Measurements from ENCODE around the gene NGEF.

NGEF gene

GRCh38 chr2:233036162-233036838 lies 23.2 kb upstream of the NGEF start:
- no peak for TF ChIP-seq CTCF (IDR thresholded peaks at IDR 0.05; ENCODE audit: low read depth, low read length, missing control alignments)
- no peak for DNase-seq (ENCODE audit: extremely low read depth, low read depth)
- no peak overlapping the region for H3K4me3 ChIP-seq (replicated peaks; ENCODE audit: low read depth, low read length)

GRCh38 chr2:233035426-233036161 lies 22.5 kb upstream of the NGEF start:
- DNase-seq (ENCODE audit: extremely low read depth, low read depth): no peak
- no peak overlapping the region for H3K4me3 ChIP-seq (replicated peaks; ENCODE audit: low read depth, low read length)
- no peak for TF ChIP-seq CTCF (IDR thresholded peaks at IDR 0.05; ENCODE audit: low read depth, low read length, missing control alignments)

DNA sequence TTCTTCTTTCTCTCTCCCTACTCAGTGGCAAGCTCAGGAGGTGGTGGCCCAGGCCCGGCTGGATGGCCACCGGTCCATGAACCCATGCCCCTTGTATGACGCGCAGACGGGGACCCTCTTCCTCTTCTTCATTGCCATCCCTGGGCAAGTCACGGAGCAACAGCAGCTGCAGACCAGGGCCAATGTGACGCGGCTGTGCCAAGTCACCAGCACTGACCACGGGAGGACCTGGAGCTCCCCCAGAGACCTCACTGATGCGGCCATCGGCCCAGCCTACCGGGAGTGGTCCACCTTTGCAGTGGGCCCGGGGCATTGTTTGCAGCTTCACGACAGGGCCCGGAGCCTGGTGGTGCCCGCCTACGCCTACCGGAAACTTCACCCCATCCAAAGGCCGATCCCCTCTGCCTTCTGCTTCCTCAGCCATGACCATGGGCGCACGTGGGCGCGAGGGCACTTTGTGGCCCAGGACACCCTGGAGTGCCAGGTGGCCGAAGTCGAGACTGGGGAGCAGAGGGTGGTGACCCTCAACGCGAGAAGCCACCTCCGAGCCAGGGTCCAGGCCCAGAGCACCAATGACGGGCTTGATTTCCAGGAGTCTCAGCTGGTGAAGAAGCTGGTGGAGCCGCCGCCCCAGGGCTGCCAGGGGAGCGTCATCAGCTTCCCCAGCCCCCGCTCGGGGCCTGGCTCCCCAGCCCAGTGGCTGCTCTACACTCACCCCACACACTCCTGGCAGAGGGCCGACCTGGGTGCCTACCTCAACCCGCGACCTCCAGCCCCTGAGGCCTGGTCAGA lies 21.2 kb upstream of the NGEF start:
- DNase-seq (ENCODE audit: extremely low read depth, low read depth): no peak
- TF ChIP-seq CTCF (IDR thresholded peaks at IDR 0.05; ENCODE audit: low read depth, low read length, missing control alignments): no peak
- no peak overlapping the region for H3K4me3 ChIP-seq (replicated peaks; ENCODE audit: low read depth, low read length)

DNA sequence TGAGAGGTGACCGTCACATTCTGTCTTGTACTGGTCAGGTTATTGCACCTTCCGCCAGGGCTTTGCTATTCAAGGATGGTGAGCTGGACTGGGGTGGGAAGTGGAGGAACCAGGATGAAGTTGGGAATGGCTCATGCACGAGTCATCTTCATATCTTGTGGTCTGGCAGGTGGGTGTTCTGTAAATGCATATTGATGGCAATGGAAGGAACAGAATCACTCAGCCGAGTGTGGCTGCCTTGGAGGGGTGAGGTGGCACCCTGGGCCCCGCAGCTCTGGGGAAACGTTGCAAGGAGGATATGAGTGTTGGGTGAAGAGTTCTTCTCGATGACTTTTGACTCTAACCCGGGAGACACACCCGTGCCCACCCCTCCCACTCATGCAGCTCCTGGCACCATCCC lies 20.6 kb upstream of the NGEF start:
- no peak for DNase-seq (ENCODE audit: extremely low read depth, low read depth)
- no peak overlapping the region for H3K4me3 ChIP-seq (replicated peaks; ENCODE audit: low read depth, low read length)
- TF ChIP-seq CTCF (IDR thresholded peaks at IDR 0.05; ENCODE audit: low read depth, low read length, missing control alignments): no peak

- TF ChIP-seq CTCF (IDR thresholded peaks at IDR 0.05; ENCODE audit: low read depth, low read length, missing control alignments): no peak
- no peak within 1 kb of the TSS for H3K4me3 ChIP-seq (replicated peaks; ENCODE audit: low read depth, low read length)
- no peak for DNase-seq (ENCODE audit: extremely low read depth, low read depth)
Observed at GRCh38 chr2:233032551-233033320, 19.7 kb upstream of the NGEF start, which contains the start of gene NEU2. TSS of gene NEU2 (plus strand) at chr2:233032672. CDS start at chr2:233032672, 0 bp downstream.
